OCI-LY3 (cell line): Measurements from ENCODE around the gene CFD.
"Not testable (repeated sequence)": the region's sequence is repeated elsewhere in the genome, so short reads cannot be mapped to it uniquely, and the experiment has no call there.

Experiments
- H2AFZ ChIP-seq: fragments of 200-600, 300-600 bp; shearing (Covaris generic); 2 replicates; pipeline ENCODE4 v1.6.0; 2014; ENCODE audit warnings: antibody characterized with exemption, low read depth, low read length
- H3K27ac ChIP-seq: fragments of 200-600, 300-600 bp; sonication (generic); 2 replicates; pipeline ENCODE4 v1.5.1; 2014; ENCODE audit warnings: mild to moderate bottlenecking, low read length, moderate library complexity, mixed read lengths
- H3K27me3 ChIP-seq: fragments of 200-600, 300-600 bp; sonication (generic); 2 replicates; pipeline ENCODE4 v1.6.1; 2014; ENCODE audit warnings: low read depth, low read length, mixed read lengths
- H3K36me3 ChIP-seq: fragments of 200-600, 300-600 bp; sonication (generic); replicated peaks from 2 replicates; pipeline ENCODE3; 2014; ENCODE audit warnings: low read depth, low read length, mixed read lengths
- H3K4me1 ChIP-seq: fragments of 300-600, 200-600 bp; sonication (generic); 2 replicates; pipeline ENCODE4 v1.6.1; 2014; ENCODE audit warnings: low read length, mixed read lengths
- H3K4me2 ChIP-seq: fragments of 200-600, 300-600 bp; sonication (generic); 2 replicates; pipeline ENCODE4 v1.6.1; 2014; ENCODE audit warnings: low read length, mixed read lengths
- H3K4me3 ChIP-seq: fragments of 300-600, 200-600 bp; sonication (generic); 2 replicates; pipeline ENCODE4 v1.5.1; 2014; ENCODE audit warnings: antibody characterized with exemption, mild to moderate bottlenecking, low read length, moderate library complexity
- H3K79me2 ChIP-seq: fragments of 300-600, 200-600 bp; shearing (Covaris generic); 2 replicates; pipeline ENCODE4 v1.6.1; 2014; ENCODE audit warnings: mild to moderate bottlenecking, low read length, mixed read lengths
- H3K9ac ChIP-seq: fragments of 300-600, 200-600 bp; shearing (Covaris generic); 2 replicates; pipeline ENCODE4 v1.6.0; 2014; ENCODE audit warnings: mild to moderate bottlenecking, low read length, moderate library complexity
- H3K9me3 ChIP-seq: fragments of 200-600, 300-600 bp; shearing (Covaris generic); 2 replicates; pipeline ENCODE4 v1.6.1; 2014; ENCODE audit warnings: low read length, mixed read lengths; ENCODE audit not compliant: insufficient read depth
- H4K20me1 ChIP-seq: fragments of 200-600, 300-600 bp; sonication (generic); 2 replicates; pipeline ENCODE4 v1.6.1; 2016; ENCODE audit warnings: low read length, mixed read lengths; ENCODE audit not compliant: insufficient read depth
- CTCF ChIP-seq: fragments of 200-600, 300-600 bp; sonication (generic); IDR thresholded peaks from 2 replicates; pipeline ENCODE4 v1.5.1; 2014; ENCODE audit warnings: antibody characterized with exemption, low read length, low read depth
- EZH2phosphoT487 ChIP-seq: fragments of 200-600 bp; shearing (Covaris generic); IDR thresholded peaks from 2 replicates; pipeline ENCODE4 v1.6.1; 2018; ENCODE audit warnings: antibody characterized with exemption, mixed run types, low read depth

Gene CFD

GRCh38 chr19:876089-876488, 16.6 kb downstream of the CFD start:
- H3K36me3 ChIP-seq, result peaks cover 20% of the 10 kb centered on the region
- H3K79me2 ChIP-seq, result no peaks in the 10 kb centered on the region
- H3K4me2 ChIP-seq, result no peak overlapping the region
- H4K20me1 ChIP-seq, result peaks cover 8% of the 10 kb centered on the region; the same call in 1 of the 2 replicates
- H3K4me3 ChIP-seq, result no peak overlapping the region
- no peak overlapping the region for H2AFZ ChIP-seq
- peaks cover 8% of the 10 kb centered on the region for H3K4me1 ChIP-seq
- no peaks in the 10 kb centered on the region for H3K9me3 ChIP-seq
- H3K27me3 ChIP-seq, result no peaks in the 10 kb centered on the region
- H3K9ac ChIP-seq, result no peak overlapping the region
- TF ChIP-seq EZH2phosphoT487 (no peak), CTCF (no peak)
- H3K27ac ChIP-seq, result no peak overlapping the region

GRCh38 chr19:876780-877314, 17.4 kb downstream of the CFD start:
- H3K9me3 ChIP-seq, result no peaks in the 10 kb centered on the region
- no peaks in the 10 kb centered on the region for H3K27me3 ChIP-seq
- H3K36me3 ChIP-seq, result peaks cover 24% of the 10 kb centered on the region
- H3K4me3 ChIP-seq, result no peak overlapping the region
- no peak overlapping the region for H3K4me2 ChIP-seq
- no peak overlapping the region for H3K27ac ChIP-seq
- H3K79me2 ChIP-seq, result no peaks in the 10 kb centered on the region
- H3K9ac ChIP-seq, result no peak overlapping the region
- no peak overlapping the region for H2AFZ ChIP-seq
- H4K20me1 ChIP-seq, result peaks cover 12% of the 10 kb centered on the region; the same call in 1 of the 2 replicates
- peaks cover 8% of the 10 kb centered on the region for H3K4me1 ChIP-seq
- TF ChIP-seq EZH2phosphoT487 (no peak), CTCF (no peak)

- peaks cover 36% of the 10 kb centered on the region for H3K36me3 ChIP-seq
- H4K20me1 ChIP-seq, H3K4me1 ChIP-seq, H3K4me2 ChIP-seq, H3K9ac ChIP-seq, H3K9me3 ChIP-seq, H3K27me3 ChIP-seq, H3K27ac ChIP-seq, H3K79me2 ChIP-seq, H2AFZ ChIP-seq, H3K4me3 ChIP-seq: not testable (repeated sequence)
Observed at GRCh38 chr19:877992-878660, 18.7 kb downstream of the CFD start.

- H3K9me3 ChIP-seq, H4K20me1 ChIP-seq, H3K4me3 ChIP-seq, H3K4me1 ChIP-seq, H3K27me3 ChIP-seq, H3K27ac ChIP-seq, H3K79me2 ChIP-seq, H2AFZ ChIP-seq, H3K4me2 ChIP-seq, H3K9ac ChIP-seq: not testable (repeated sequence)
- peaks cover 31% of the 10 kb centered on the region for H3K36me3 ChIP-seq
Observed at GRCh38 chr19:878751-879561, 19.5 kb downstream of the CFD start.
